HepG2 (cell line): Measurements from ENCODE around the gene KREMEN1. TPM values are rescaled to one million over a fixed set of nuclear protein-coding genes. Genes with fewer than 3 reads are reported as not detected.

Experiments
- ATAC-seq: fragments of 200-7000 bp; cut with Tn5 transposase; 3 replicates; pipeline ENCODE4 v1.9.1; 2020; ENCODE audit warnings: mild to moderate bottlenecking, moderate library complexity
- BruUV-seq: library from RNA; stranded (reverse); fragments of 400-500 nt; replicated peaks from 2 replicates; lab custom pipeline; 2021; lab: Mats Ljungman, UMichigan
- CTCF ChIA-PET: fragments of 300-600 bp; formaldehyde crosslinking; extraction: SDS; loops from one replicate; lab custom pipeline; 2021; ENCODE audit warnings: low total read pairs, inconsistent platforms, low intra/inter-chr PET ratio; lab: Yijun Ruan, JAX
- POLR2A ChIA-PET: fragments of 350-600 bp; sonication (Branson Sonifier 250); formaldehyde crosslinking; loops from one replicate; lab custom pipeline; 2020; ENCODE audit warnings: antibody characterized with exemption, inconsistent platforms; lab: Yijun Ruan, JAX
- DNase-seq: peaks from one replicate; pipeline ENCODE4 v3.0.0-alpha.2; 2015; ENCODE audit warnings: low spot score
- FAIRE-seq: peaks from 3 replicates; lab custom pipeline; 2011; peaks lifted over from hg19 to GRCh38; lab: Jason Lieb, UNC
- H2AFZ ChIP-seq: one replicate; pipeline ENCODE4 v1.6.1; 2011; ENCODE audit warnings: low read length, inconsistent platforms
- H3K27ac ChIP-seq: fragments of 300-600 bp; 3 replicates; pipeline ENCODE4 v1.8.0; 2011; ENCODE audit warnings: mixed run types, mild to moderate bottlenecking, mixed read lengths, low read length, inconsistent platforms; ENCODE audit not compliant: insufficient read depth; ENCODE audit errors: extremely low read length
- H3K27me3 ChIP-seq, 2 experiments: fragments of 200-600 bp in 1 of 2; 2 replicates in 1 of 2; 3 replicates in 1 of 2; pipeline versions ENCODE4 v1.6.0 to v1.8.0; 2011; ENCODE audit warnings: low read length in 2 of 2, mild to moderate bottlenecking in 2 of 2, moderate library complexity in 2 of 2, inconsistent platforms in 1 of 2; ENCODE audit not compliant: insufficient read depth in 2 of 2, control insufficient read depth in 1 of 2
- H3K36me3 ChIP-seq, 2 experiments: fragments of 200-600 bp in 1 of 2; replicated peaks in 1 of 2; 2 replicates in 1 of 2; 3 replicates in 1 of 2; pipeline versions ENCODE4 v1.5.1 to v1.8.0; 2011; ENCODE audit warnings: low read length in 2 of 2, inconsistent platforms in 1 of 2; ENCODE audit not compliant: insufficient read depth in 2 of 2, control insufficient read depth in 1 of 2
- H3K4me1 ChIP-seq: 2 replicates; pipeline ENCODE4 v1.5.1; 2012; ENCODE audit warnings: low read length, inconsistent platforms; ENCODE audit not compliant: insufficient read depth
- H3K4me2 ChIP-seq: 2 replicates; pipeline ENCODE4 v1.6.0; 2011; ENCODE audit warnings: low read depth, low read length, inconsistent platforms
- H3K4me3 ChIP-seq, 3 experiments: fragments of 200-600 bp in 1 of 3; sonication (generic), shearing (Covaris generic) in 1 of 3; replicated peaks in 1 of 3; 2 replicates each; pipeline ENCODE4 v1.5.1; 2011 to 2016; ENCODE audit warnings: low read length in 3 of 3, inconsistent platforms in 2 of 3, low read depth in 2 of 3, mild to moderate bottlenecking in 2 of 3, control low read depth in 1 of 3, mixed read lengths in 1 of 3; ENCODE audit not compliant: insufficient read depth in 1 of 3
- H3K79me2 ChIP-seq: one replicate; pipeline ENCODE4 v1.6.1; 2011; ENCODE audit warnings: low read length, inconsistent platforms; ENCODE audit not compliant: insufficient read depth
- H3K9ac ChIP-seq: 2 replicates; pipeline ENCODE4 v1.6.0; 2011; ENCODE audit warnings: mild to moderate bottlenecking, low read depth, low read length, inconsistent platforms; ENCODE audit not compliant: insufficient read depth
- H3K9me3 ChIP-seq: 2 replicates; pipeline ENCODE4 v1.5.1; 2012; ENCODE audit warnings: mild to moderate bottlenecking, low read length
- H4K20me1 ChIP-seq: 2 replicates; pipeline ENCODE4 v1.6.0; 2011; ENCODE audit warnings: inconsistent platforms, mild to moderate bottlenecking, low read length, moderate library complexity; ENCODE audit not compliant: insufficient read depth
- ARNT ChIP-seq: fragments of 450-650 bp; IDR thresholded peaks from 2 replicates; pipeline ENCODE4 v1.6.1; 2017
- CENPX ChIP-seq: sonication (generic); formaldehyde crosslinking; IDR thresholded peaks from 2 replicates; pipeline ENCODE4 v1.9.0; 2021; ENCODE audit warnings: mild to moderate bottlenecking, missing genetic modification reagents, moderate library complexity
- EZH2 ChIP-seq: conservative IDR thresholded peaks from 2 replicates; pipeline ENCODE4 v1.6.1; 2012; ENCODE audit warnings: mild to moderate bottlenecking, low read depth, low read length, moderate library complexity
- KAT2B ChIP-seq: fragments of 150-350 bp; IDR thresholded peaks from 2 replicates; pipeline ENCODE4 v1.6.1; 2014; ENCODE audit warnings: low read depth, low read length, borderline replicate concordance
- KLF6 ChIP-seq: IDR thresholded peaks from 2 replicates; pipeline ENCODE4 v1.8.0; 2016; ENCODE audit warnings: missing biosample characterization, missing genetic modification reagents
- MATR3 ChIP-seq: sonication (generic); formaldehyde crosslinking; IDR thresholded peaks from 2 replicates; pipeline ENCODE4 v1.4.0; 2020; ENCODE audit warnings: missing genetic modification reagents
- PAWR ChIP-seq: sonication (generic); formaldehyde crosslinking; IDR thresholded peaks from 2 replicates; pipeline ENCODE4 v1.4.0; 2020; ENCODE audit warnings: missing genetic modification reagents, mild to moderate bottlenecking, borderline replicate concordance
- SP1 ChIP-seq, 2 experiments: fragments of 450-650 bp in 1 of 2; sonication (generic) in 1 of 2; formaldehyde crosslinking in 1 of 2; IDR thresholded peaks; 2 replicates each; pipeline versions ENCODE4 v1.4.0 to v1.6.1; 2016 to 2020; ENCODE audit warnings: missing genetic modification reagents in 1 of 2
- SRF ChIP-seq: IDR thresholded peaks from 2 replicates; pipeline ENCODE4 v1.6.1; 2011; ENCODE audit warnings: mild to moderate bottlenecking, low read depth, low read length, moderate library complexity
- TBX2 ChIP-seq: sonication (generic); formaldehyde crosslinking; IDR thresholded peaks from 2 replicates; pipeline ENCODE4 v1.5.0; 2020; ENCODE audit warnings: missing genetic modification reagents, mild to moderate bottlenecking, borderline replicate concordance
- ZNF446 ChIP-seq: sonication (generic); formaldehyde crosslinking; IDR thresholded peaks from 2 replicates; pipeline ENCODE4 v1.5.0; 2020; ENCODE audit warnings: mild to moderate bottlenecking, missing genetic modification reagents
- ZNF605 ChIP-seq: sonication (generic); formaldehyde crosslinking; IDR thresholded peaks from 2 replicates; pipeline ENCODE4 v1.8.0; 2022; ENCODE audit warnings: mild to moderate bottlenecking, missing genetic modification reagents
- ZNF761 ChIP-seq: sonication (generic); formaldehyde crosslinking; conservative IDR thresholded peaks from 2 replicates; pipeline ENCODE4 v1.4.0; 2020; ENCODE audit warnings: mild to moderate bottlenecking, missing genetic modification reagents
- WGBS: methylation state at CpG from one replicate; pipeline ENCODE4 v1.1.6; 2017; ENCODE audit warnings: low lambda C conversion rate; 5-methylcytosine and 5-hydroxymethylcytosine counted together
- in situ Hi-C: cut with HindIII; loops from 2 replicates; pipeline ENCODE4 v1.10.0; 2017; ENCODE audit warnings: low pct_unique_long_range_greater_than_20kb; ENCODE audit not compliant: extremely low pct_ligation_motif_present
- intact Hi-C: fragments of 100-400 bp; cut with micrococcal nuclease; formaldehyde crosslinking; loops from one replicate; pipeline ENCODE4 v1.10.0; 2022; ENCODE audit not compliant: unreplicated experiment
- polyA plus RNA-seq, 8 experiments: library from polyadenylated mRNA; depleted of rRNA in 3 of 8; stranded (reverse) in 7 of 8; unstranded in 1 of 8; fragments of >200 nt; fragmentation: Illumina TruSeq in 4 of 8; extraction: Trizol in 4 of 8; gene quantifications; 2 replicates each; pipeline versions ENCODE4 v1.2.1 to v1.2.3, GENCODE V29; 2011 to 2016; ENCODE audit warnings: low read depth in 4 of 8, missing spikeins in 1 of 8, mixed read lengths in 1 of 8; ENCODE audit not compliant: insufficient read depth in 1 of 8
- total RNA-seq, 5 experiments: library from RNA; depleted of rRNA; stranded (reverse); fragments of >200 nt; fragmentation: Illumina TruSeq; extraction: Trizol; gene quantifications; 2 replicates each; pipeline ENCODE4 v1.2.3, GENCODE V29; 2016; ENCODE audit warnings: low read depth in 1 of 5
- TF ChIP-seq, protein P1 (sequence below): sonication (generic); formaldehyde crosslinking; IDR thresholded peaks from 2 replicates; pipeline ENCODE4 v1.5.0; 2020; ENCODE audit warnings: missing genetic modification reagents
- TF ChIP-seq, protein P2 (sequence below): sonication (generic); formaldehyde crosslinking; IDR thresholded peaks from 2 replicates; pipeline ENCODE4 v1.8.1; 2023; ENCODE audit warnings: missing genetic modification reagents, inconsistent platforms, borderline replicate concordance
- TF ChIP-seq, protein P3 (sequence below): sonication (generic); formaldehyde crosslinking; IDR thresholded peaks from 2 replicates; pipeline ENCODE4 v1.4.0; 2020; ENCODE audit warnings: mild to moderate bottlenecking, missing genetic modification reagents
- TF ChIP-seq, protein P4 (sequence below): sonication (generic); formaldehyde crosslinking; IDR thresholded peaks from 2 replicates; pipeline ENCODE4 v1.8.0; 2022; ENCODE audit warnings: missing genetic modification reagents, low read depth, mild to moderate bottlenecking, borderline replicate concordance

KREMEN1 gene
- total and polyA plus RNA-seq, 2 of the 13 experiments (the other 11 are each of a cell fraction or from before 2014, with no cell fraction given) = 9.8 to 13.8 TPM

DNA sequence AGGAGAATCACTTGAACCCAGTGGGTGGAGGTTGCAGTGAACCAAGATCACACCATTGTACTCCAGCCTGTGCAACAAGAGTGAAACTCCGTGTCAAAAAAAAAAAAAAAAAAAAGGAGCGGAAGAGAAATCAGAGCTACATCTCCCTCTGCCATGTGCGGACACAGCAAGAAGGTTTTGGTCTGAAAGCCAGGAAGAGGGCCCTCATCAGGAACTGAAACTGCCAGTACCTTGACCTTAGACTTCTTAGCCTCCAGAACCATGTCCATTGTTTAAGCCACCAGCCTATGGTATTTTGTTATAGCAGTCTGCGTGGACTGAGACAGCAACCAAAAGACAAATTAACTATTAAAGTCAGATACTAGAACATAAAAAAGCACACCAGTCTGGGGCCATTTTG, 41.6 kb downstream of the KREMEN1 start:
- intact Hi-C loops (no loop called here), in situ Hi-C loops (no loop called here)
- Histone ChIP-seq H3K79me2 (no peaks in the 10 kb centered on the region), H3K4me2 (no peak overlapping the region), H4K20me1 (no peaks in the 10 kb centered on the region), H3K36me3 (no peaks in the 10 kb centered on the region), H3K4me1 (peaks cover 57% of the 10 kb centered on the region), H3K27me3 (no peaks in the 10 kb centered on the region)
- POLR2A ChIA-PET = no interaction called here
- no peak for ATAC-seq
- 96% methylated on average over 4 of the region's 4 CpGs for WGBS
- no peak for TF ChIP-seq SP1 (IDR thresholded peaks at IDR 0.05)
- TF ChIP-seq SP1 (CRISPR knock-in tag; IDR thresholded peaks at IDR 0.05) = no peak
- TF ChIP-seq, protein P1, sequence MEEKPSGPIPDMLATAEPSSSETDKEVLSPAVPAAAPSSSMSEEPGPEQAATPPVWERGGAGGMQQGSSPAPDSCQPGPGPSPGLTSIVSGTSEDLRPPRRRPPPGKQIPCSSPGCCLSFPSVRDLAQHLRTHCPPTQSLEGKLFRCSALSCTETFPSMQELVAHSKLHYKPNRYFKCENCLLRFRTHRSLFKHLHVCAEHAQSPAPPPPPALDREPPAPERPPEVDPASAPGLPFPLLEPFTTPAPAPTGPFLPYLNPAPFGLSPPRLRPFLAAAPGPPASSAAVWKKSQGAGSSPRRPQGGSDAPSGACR (CRISPR knock-in tag) = no peak
- TF ChIP-seq ZNF605 (CRISPR knock-in tag) = no peak
- TF ChIP-seq ZNF446 = no peak
- TF ChIP-seq, protein P2, sequence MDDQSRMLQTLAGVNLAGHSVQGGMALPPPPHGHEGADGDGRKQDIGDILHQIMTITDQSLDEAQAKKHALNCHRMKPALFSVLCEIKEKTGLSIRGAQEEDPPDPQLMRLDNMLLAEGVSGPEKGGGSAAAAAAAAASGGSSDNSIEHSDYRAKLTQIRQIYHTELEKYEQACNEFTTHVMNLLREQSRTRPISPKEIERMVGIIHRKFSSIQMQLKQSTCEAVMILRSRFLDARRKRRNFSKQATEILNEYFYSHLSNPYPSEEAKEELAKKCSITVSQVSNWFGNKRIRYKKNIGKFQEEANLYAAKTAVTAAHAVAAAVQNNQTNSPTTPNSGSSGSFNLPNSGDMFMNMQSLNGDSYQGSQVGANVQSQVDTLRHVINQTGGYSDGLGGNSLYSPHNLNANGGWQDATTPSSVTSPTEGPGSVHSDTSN = no peak
- TF ChIP-seq ZNF761 (CRISPR knock-in tag) = no peak
- TF ChIP-seq MATR3 (CRISPR knock-in tag) = no peak
- TF ChIP-seq EZH2 = no peak
- TF ChIP-seq CENPX = no peak
- TF ChIP-seq ARNT = no peak
- TF ChIP-seq SRF = no peak
- no peak for TF ChIP-seq KLF6 (CRISPR knock-in tag)
- TF ChIP-seq, protein P3, sequence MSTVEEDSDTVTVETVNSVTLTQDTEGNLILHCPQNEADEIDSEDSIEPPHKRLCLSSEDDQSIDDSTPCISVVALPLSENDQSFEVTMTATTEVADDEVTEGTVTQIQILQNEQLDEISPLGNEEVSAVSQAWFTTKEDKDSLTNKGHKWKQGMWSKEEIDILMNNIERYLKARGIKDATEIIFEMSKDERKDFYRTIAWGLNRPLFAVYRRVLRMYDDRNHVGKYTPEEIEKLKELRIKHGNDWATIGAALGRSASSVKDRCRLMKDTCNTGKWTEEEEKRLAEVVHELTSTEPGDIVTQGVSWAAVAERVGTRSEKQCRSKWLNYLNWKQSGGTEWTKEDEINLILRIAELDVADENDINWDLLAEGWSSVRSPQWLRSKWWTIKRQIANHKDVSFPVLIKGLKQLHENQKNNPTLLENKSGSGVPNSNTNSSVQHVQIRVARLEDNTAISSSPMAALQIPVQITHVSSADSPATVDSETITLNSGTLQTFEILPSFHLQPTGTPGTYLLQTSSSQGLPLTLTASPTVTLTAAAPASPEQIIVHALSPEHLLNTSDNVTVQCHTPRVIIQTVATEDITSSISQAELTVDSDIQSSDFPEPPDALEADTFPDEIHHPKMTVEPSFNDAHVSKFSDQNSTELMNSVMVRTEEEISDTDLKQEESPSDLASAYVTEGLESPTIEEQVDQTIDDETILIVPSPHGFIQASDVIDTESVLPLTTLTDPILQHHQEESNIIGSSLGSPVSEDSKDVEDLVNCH (CRISPR knock-in tag) = no peak
- TF ChIP-seq TBX2 = no peak
- TF ChIP-seq, protein P4, sequence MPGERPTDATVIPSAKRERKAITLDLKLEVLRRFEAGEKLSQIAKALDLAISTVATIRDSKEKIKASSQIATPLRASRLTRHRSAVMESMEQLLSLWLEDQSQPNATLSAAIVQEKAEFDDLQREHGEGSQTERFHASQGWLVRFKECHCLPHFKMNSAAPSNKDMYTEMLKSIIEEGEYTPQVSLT (CRISPR knock-in tag) = no peak
- no peak for TF ChIP-seq PAWR (CRISPR knock-in tag)
- no peak for TF ChIP-seq KAT2B
- TF ChIP-seq, all 625 proteins: peak for 0
- Histone ChIP-seq H3K4me3 (no peak overlapping the region), H3K9ac (no peak overlapping the region), H2AFZ (no peak overlapping the region), H3K9me3 (no peaks in the 10 kb centered on the region), H3K27ac (no peak overlapping the region)
- CTCF ChIA-PET = no interaction called here
- no peak for FAIRE-seq
- no peak for DNase-seq
- BruUV-seq = no TSS peak
